SKM-1 (cell line): ENCODE results near the gene TLR10.
A peak's percentile ranks its signal among the peaks of the same experiment; 100 is the strongest.
"Not testable (repeated sequence)": the region's sequence is repeated elsewhere in the genome, so short reads cannot be mapped to it uniquely, and the experiment has no call there.

Experiments used
- DNase-seq: peaks from one replicate; lab custom pipeline; 2025; ENCODE audit not compliant: unreplicated experiment; lab: John Stamatoyannopoulos, UW

Gene TLR10, protein sequence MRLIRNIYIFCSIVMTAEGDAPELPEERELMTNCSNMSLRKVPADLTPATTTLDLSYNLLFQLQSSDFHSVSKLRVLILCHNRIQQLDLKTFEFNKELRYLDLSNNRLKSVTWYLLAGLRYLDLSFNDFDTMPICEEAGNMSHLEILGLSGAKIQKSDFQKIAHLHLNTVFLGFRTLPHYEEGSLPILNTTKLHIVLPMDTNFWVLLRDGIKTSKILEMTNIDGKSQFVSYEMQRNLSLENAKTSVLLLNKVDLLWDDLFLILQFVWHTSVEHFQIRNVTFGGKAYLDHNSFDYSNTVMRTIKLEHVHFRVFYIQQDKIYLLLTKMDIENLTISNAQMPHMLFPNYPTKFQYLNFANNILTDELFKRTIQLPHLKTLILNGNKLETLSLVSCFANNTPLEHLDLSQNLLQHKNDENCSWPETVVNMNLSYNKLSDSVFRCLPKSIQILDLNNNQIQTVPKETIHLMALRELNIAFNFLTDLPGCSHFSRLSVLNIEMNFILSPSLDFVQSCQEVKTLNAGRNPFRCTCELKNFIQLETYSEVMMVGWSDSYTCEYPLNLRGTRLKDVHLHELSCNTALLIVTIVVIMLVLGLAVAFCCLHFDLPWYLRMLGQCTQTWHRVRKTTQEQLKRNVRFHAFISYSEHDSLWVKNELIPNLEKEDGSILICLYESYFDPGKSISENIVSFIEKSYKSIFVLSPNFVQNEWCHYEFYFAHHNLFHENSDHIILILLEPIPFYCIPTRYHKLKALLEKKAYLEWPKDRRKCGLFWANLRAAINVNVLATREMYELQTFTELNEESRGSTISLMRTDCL

DNA sequence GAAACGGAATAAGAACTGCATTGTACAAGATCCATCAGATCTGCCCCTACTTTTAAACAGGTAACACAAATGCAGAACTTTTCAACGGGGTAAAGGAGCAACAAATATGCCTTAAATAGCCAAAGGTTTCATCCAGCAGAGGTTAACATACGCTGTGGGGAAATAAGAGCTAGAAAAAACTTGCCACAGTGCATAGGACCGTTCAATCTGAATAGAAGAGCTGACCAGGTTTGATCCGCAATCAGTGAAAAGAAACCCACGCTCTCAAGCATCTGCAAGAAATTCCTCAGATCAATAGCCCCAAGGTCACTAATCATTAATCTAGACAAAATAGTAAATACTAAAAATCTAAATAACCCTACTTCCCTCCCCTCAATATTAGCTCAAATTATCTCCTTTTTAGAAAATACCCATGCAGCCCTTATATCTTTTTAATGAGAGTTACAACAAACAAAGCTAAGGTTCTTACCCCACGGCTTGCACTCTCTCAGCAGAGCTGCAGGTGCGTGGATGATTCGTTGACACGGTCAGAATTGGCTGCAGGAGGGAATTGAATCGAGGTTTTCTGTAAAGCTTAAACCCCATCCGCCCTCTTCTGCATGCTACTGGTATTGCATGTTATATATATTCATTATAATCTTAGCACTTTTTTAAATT, at the start of gene TLR10:
Gene TLR10, minus strand, starts transcription at position 539 of the 657 bp plus-strand sequence. CDS start 7,400 bp downstream, outside the sequence.
- DNase-seq = peak; percentile 69

DNA sequence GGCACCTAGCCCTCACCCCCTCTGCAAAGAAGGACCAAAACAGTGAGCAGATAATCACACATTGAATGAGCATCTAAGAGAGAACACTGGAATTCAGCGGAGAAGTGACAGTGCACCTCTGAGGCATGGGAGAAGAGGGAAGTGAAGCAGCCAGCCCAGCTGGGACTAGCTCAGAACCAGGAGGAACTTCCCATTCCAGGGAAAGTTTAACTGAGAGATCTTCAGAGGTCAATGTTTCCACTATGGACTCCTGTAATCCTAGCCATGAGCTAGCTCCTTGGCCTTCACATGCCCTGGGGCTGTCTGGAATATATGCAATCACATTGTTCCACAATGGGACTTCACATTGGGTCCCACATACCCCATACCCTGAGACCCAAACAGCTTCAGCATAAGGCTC, 49.4 kb upstream of the TLR10 start:
- no peak for DNase-seq

DNA sequence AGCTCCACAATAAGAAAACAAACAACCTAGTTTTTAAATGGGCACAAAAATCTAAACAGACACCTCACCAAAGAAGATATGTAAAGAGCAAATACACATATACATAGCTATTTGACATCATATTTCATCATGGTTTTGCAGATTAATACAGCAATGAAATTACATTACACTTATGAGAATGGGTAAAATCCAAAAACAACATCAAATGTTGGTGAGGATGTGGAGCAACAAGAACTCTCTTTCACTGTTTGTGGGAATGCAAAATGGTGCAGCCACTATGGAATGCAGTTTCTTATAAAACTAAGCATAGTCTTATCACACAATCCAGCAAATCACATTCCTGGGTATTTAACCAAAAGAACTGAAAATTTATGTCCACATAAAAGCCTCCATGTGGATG, 48.9 kb upstream of the TLR10 start:
- DNase-seq = no peak

DNA sequence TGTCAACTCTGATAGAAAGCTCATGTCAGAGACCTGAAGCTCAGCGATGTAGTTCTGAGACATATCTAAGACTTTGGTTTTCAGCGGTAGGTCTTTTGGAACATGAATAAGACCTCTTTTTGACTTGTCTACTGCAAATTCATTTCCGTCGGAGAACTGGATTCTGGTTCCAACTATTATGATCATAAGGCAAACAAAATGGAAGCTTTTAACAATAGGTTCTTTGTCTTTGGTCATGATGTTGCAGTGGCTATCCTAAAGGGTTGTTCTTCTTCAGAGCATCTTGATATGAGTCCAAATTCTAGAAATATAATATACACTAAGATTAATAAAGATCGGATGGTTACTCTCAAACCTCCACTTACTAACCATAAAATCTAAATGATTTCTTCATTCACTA, 46.4 kb upstream of the TLR10 start:
- DNase-seq = no peak

DNA sequence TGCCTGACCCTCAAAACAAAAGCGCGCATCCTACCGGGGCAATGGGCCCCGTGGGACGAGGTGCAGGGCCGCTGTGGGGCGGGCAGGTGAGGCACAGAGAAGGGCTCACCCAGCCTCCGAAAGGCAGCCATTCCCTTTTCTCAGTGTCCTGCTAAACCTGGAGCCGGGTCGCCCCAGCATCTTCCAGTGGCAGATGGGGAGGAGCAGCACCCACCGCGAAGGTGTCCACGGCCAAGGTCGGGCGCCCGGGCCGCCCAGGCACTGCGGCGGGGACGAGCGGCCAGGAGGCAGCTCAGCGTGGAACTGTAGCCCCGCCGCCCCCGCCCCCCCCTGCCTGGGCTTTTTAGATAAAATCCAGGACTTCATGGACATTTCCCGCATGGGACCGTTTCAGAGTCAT, 41.0 kb upstream of the TLR10 start:
- no peak for DNase-seq

DNA sequence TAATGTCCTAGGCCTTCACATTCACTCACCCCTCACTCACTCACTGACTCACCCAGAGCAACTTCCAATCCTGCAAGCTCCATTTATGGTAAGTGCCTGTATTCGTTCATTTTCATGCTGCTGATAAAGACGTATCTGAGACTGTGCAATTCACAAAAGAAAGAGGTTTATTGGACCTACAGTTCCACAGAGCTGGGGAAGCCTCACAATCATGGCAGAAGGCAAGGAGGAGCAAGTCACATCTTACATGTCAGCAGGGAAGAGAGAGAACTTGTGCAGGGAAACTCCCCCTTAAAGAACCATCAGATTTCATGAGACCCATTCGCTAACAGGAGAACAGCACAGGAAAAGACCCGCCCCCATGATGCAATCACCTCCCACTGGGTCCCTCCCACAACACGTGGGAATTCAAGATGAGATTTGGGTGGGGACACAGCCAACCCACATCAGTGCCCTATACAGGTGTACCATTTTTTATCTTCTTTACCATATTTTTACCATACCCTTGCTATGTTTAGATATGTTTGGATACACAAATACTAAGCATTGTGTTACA, 40.0 kb upstream of the TLR10 start:
- DNase-seq = no peak

DNA sequence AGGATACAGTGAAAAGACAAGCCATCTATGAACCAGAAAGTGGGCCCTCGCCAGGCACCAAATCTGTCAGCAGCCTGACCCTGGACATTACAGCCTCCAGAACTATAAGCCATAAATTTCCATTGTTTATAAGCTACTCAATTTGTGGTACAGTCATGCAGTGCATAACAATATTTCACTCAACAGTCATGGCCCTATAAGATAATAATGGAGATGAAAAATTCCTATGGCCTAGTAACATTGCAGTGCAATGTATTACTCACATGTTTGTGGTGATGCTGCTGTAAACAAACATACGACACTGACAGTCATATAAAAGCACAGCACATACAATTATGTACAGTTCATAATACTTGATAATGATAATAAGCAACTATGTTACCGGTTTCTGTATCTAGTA, 38.9 kb upstream of the TLR10 start:
- DNase-seq = no peak

DNA sequence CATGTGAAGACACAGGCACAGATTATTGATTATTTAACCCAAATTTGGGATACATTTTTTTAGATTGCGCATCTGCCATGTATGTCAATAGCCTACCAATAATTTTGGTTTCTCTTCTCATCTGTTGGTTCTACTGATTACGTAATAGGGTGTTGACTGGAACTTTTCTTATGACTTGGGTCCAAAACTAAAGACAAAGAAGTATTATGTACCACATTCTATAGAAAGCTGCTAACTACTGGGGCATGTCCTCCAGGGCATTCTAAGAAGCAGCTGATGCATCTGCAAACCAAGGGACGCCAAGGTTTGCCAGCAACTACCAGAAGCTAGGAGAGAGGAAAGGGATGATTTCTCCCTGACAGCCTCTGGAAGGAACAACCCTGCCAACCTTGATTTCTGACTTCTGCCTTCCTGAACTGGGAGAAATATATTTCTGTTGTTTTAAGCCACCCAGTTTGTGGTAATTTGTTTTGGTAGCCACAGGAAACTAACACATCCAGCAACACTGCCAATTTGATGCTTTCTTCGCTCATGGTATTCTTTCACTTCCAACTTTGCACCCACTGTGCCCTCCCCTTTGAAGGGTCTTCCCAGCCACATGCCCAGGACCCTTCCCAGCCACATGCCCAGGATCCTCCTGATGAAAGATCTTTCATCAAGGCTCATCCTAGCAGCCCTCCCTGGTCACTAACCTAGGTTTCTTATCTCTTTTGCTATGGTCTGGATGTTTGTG, 37.7 kb upstream of the TLR10 start:
- no peak for DNase-seq

DNA sequence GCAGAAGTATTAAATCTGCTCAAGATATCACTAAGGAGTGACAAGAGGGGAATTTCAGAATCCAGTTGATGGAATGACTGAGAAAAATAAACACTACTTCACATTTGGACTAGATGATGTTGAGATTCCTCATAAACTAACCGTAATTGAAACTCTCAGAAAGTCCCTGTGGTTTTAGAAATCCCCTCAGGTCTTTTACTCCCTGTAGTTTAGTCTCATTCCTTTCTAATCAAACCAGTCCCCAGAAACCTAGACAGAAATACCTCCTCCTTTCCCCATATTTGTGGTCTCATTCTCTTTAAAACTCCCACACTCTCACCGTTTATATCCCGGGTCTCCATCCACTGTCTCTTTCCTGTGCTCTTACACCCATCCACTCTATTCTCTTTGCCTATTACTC, 36.8 kb upstream of the TLR10 start:
- DNase-seq = no peak

DNA sequence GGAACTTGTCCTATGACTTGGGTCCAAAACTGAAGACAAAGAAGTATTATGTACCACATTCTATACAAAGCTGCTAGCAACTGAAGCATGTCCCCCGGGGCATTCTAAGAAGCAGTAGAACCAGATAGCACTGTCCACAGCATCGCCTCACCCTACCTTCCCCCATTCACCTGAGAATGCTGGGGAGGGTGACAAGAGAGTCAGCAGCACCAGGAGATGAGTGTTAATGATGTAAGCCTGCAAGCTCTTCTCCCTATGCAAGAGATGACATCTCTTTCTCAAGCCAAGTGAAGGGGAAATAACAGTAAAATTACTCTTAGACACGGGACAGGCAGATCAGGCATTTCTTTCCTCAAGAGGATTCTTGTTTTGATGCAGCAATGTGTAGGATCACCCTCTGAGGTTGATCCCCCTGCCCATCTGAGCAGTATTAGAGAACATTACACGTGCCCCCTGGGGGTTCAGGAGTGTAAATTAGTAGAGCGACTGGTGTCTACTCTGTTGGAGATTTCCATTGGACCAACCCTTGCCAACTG, 35.7 kb upstream of the TLR10 start:
- no peak for DNase-seq

DNA sequence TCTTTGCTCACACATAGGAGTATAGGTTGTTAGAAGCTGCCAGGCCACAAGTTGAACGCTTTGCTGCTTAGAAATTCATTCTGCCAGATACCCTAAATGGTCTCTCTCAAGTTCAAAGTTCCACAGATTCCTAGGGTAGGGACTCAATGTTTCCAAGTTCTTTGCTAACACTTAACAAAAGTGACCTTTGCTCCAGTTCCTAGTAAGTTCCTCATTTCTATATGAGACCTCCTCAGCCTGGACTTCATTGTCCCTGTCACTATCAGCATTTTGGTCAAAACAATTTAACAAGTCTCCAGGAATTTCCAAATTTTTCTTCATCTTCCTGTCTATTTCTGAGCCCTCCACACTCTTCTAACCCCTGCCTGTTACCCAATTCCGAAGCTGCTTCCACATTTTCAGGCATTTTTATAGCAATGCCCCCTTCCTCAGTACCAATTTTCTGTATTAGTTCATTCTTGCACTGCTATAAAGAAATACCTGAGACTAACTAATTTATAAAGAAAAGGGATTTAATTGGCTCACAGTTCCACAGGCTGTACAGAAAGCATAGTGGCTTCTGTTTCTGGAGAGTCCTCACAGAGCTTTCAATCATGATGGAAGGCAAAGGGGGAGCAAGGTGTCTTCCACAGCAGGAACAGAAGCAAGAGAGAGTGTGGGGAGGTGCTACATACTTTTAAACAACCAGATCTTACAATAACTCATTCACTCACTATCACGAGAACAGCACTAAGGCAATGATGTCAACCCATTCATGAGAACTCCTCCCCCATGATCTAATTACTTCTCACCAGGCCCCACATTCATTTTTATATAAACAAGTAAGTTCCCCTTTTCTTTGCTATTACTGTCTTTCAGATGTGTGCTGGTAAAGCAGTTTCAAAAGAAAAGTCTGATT, 33.3 kb upstream of the TLR10 start:
- DNase-seq = peak; percentile 55

DNA sequence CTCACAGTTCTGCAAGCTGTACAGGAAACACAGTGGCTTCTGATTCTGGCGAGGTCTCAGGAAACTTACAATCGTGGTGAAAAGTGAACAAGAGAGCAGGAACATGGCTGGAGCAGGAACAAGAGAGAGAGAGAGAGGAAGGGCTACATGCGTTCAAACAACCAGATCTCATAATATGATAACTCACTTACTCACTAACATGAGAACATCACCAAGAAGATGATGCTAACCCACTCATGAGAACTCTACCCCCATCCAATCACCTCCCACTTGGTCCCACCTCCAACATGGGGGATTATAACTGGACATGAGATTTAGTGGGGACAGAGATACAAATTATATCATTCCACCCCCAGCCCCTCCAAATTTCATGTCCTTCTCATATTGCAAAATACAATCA, 31.6 kb upstream of the TLR10 start:
- no peak for DNase-seq

DNA sequence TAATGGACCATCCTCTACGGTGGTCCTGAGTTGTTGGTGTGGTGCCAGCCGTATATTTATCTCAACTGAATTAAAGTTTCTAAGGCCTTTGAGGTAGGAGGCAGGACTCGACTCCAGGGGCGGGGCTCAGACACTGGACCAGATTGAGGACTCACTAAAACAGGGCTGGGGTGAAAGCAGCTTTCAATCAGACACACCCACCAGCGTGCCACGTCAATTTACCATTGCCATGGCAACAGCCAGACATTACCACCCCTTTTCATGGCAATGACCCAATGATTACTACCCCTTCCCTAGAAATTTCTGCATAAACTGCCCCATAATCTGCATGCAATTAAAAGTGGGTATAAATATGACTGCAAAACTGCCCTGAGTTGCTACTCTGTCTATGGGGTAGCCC, 28.5 kb upstream of the TLR10 start:
- no peak for DNase-seq

DNA sequence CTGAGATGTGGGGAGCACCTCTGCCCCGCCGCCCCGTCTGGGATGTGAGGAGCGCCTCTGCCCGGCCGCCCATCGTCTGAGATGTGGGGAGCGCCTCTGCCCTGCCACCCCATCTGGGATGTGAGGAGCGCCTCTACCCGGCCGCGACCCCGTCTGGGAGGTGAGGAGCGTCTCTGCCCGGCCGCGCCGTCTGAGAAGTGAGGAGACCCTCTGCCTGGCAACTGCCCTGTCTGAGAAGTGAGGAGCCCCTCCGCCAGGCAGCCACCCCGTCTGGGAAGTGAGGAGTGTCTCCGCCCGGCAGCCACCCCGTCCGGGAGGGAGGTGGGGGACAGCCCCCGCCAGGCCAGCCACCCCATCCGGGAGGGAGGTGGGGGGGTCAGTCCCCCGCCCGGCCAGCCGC, 24.7 kb upstream of the TLR10 start:
- DNase-seq = not testable (repeated sequence)

DNA sequence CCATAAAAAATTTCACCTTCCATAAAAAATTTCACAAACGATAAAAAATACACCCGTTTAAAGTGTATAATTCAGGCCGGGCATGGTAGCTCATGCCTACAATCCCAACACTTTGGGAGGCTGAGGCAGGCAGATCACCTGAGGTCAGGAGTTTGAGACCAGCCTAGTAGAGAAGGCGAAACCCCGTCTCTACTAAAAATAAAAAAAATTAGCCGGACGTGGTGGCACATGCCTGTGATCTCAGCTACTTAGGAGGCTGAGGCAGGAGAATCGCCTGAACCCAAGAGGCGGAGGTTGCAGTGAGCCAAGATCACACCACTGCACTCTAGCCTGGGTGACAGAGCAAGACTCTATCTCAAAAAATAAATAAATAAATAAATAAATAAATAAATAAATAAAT, 23.5 kb upstream of the TLR10 start:
- DNase-seq = not testable (repeated sequence)

DNA sequence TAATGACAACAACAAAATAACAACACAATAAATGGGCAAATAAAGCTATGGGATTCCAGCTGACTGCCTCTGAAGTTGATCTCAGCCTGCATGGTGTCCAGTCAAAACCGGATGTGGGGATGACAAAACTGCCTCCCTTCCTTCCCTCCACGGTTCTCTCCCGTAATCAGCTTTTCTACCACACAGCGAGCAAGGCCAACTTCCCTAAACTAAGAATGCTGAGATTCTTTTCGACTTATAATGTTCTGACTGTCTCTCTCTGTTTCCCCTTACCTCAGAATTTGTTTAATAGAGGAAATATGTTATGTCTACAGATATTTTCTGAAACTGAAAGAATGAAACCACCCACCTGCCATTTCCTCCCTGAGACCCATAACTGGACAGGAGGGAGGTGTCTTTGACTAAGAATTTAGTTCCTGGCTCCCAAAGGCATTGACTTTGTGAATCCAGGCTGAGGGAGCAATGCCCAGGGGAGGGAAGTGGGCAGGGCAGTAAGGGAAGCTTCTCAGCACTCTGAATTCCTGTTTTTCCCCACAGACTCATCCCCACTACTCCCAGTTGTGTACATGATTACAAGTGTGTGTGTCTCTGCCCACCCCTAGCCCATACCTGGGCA, 22.8 kb upstream of the TLR10 start:
- DNase-seq = peak; percentile 85

DNA sequence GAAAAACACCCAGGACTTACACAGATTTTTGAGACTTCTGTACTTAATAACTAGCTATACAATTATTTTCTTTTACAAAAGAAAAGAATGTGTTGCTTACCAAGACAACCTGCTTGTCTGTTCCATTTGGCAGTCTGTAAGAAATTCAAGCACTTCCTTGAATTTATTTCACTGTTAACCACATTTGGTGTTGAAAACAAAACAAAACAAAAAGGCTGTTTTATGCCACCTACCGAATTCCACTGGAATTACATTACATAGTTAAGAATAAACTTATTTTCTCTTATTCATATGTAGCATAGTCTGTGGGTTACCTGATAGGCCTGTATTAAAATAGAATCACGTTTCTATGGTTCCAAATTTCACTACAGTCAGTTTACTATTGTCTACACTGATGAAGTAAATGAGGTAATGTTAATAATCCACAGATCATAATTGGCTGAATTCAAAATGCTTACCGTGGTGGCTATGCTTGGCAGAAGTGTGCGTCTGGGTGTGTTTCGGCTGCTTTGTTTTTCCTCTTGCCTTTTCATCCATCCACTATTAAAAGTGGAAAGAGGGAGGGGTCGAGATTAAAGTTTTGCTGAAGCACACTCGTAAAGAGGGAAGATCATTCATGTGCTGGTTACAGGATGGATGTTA, 22.0 kb upstream of the TLR10 start, which contains the start of gene TLR1:
Gene TLR1, minus strand, starts transcription at position 138 of the 642 bp plus-strand sequence. CDS start 5,960 bp downstream, outside the sequence.
- peak; percentile 51 for DNase-seq
